Non-pigmented ciliary epithelial cell (primary cell): ENCODE results near the gene MYO9B.
"Not testable (repeated sequence)": the region's sequence is repeated elsewhere in the genome, so short reads cannot be mapped to it uniquely, and the experiment has no call there.

Experiments
- DNase-seq: peaks from one replicate; pipeline ENCODE4 v3.0.0-alpha.2; 2010; ENCODE audit warnings: low read depth

The MYO9B gene

GRCh38 chr19:17116996-17117702, 41.6 kb downstream of the MYO9B start:
- DNase-seq: no peak

- DNase-seq: no peak
Measured at GRCh38 chr19:17118957-17119356, 43.4 kb downstream of the MYO9B start.

GRCh38 chr19:17121736-17122293, 46.2 kb downstream of the MYO9B start:
- DNase-seq: no peak

GRCh38 chr19:17123041-17123440, 47.5 kb downstream of the MYO9B start:
- DNase-seq: no peak

- DNase-seq: no peak
Measured at GRCh38 chr19:17124025-17124424, 48.4 kb downstream of the MYO9B start.

GRCh38 chr19:17125062-17125727, 49.6 kb downstream of the MYO9B start:
- no peak for DNase-seq

GRCh38 chr19:17125728-17126677, 50.4 kb downstream of the MYO9B start:
- DNase-seq: no peak

GRCh38 chr19:17127671-17128070, 52.1 kb downstream of the MYO9B start:
- DNase-seq: no peak

- no peak for DNase-seq
Measured at GRCh38 chr19:17128403-17128802, 52.8 kb downstream of the MYO9B start.

GRCh38 chr19:17128820-17129219, 53.2 kb downstream of the MYO9B start:
- no peak for DNase-seq

- DNase-seq: no peak
Measured at GRCh38 chr19:17129377-17129776, 53.8 kb downstream of the MYO9B start.

GRCh38 chr19:17135001-17135853, 59.6 kb downstream of the MYO9B start:
- DNase-seq: peak; percentile 91

- no peak for DNase-seq
Measured at GRCh38 chr19:17136021-17136420, 60.4 kb downstream of the MYO9B start.

- DNase-seq: no peak
Measured at GRCh38 chr19:17136617-17137016, 61.0 kb downstream of the MYO9B start.

GRCh38 chr19:17137417-17137816, 61.8 kb downstream of the MYO9B start:
- DNase-seq: no peak

- not testable (repeated sequence) for DNase-seq
Measured at GRCh38 chr19:17138052-17138846, 62.7 kb downstream of the MYO9B start.

GRCh38 chr19:17138937-17139598, 63.5 kb downstream of the MYO9B start:
- no peak for DNase-seq

GRCh38 chr19:17144771-17145170, 69.2 kb downstream of the MYO9B start:
- DNase-seq: not testable (repeated sequence)

- DNase-seq: no peak
Measured at GRCh38 chr19:17145546-17146497, 70.2 kb downstream of the MYO9B start.
